Hepatocyte (in vitro differentiated cells): ENCODE results near the gene MYO1D. TPM values are rescaled to one million over a fixed set of nuclear protein-coding genes. Genes with fewer than 3 reads are reported as not detected.

Experiments used
- DNase-seq: peaks from one replicate; pipeline ENCODE4 v3.0.0-alpha.2; 2016; ENCODE audit warnings: low spot score
- H2AFZ ChIP-seq: fragments of 200-600 bp; sonication (generic); 2 replicates; pipeline ENCODE4 v1.6.0; 2016; ENCODE audit warnings: antibody characterized with exemption, mild to moderate bottlenecking
- H3K27ac ChIP-seq: fragments of 200-600 bp; sonication (generic); 2 replicates; pipeline ENCODE4 v1.5.1; 2016; ENCODE audit warnings: mild to moderate bottlenecking
- H3K27me3 ChIP-seq: fragments of 200-600 bp; sonication (generic); 2 replicates; pipeline ENCODE4 v1.6.1; 2016
- H3K36me3 ChIP-seq: fragments of 200-600 bp; sonication (generic); replicated peaks from 2 replicates; pipeline ENCODE4 v1.5.1; 2016; ENCODE audit warnings: low read depth; ENCODE audit not compliant: insufficient read depth
- H3K4me1 ChIP-seq: fragments of 200-600 bp; sonication (generic); 2 replicates; pipeline ENCODE4 v1.5.1; 2016; ENCODE audit warnings: mild to moderate bottlenecking, moderate library complexity; ENCODE audit not compliant: insufficient read depth
- H3K4me2 ChIP-seq: fragments of 200-600 bp; sonication (generic); 2 replicates; pipeline ENCODE4 v1.6.0; 2016
- H3K4me3 ChIP-seq: fragments of 200-600 bp; sonication (generic); 2 replicates; pipeline ENCODE4 v1.5.1; 2016; ENCODE audit warnings: mild to moderate bottlenecking
- H3K79me2 ChIP-seq: fragments of 200-600 bp; sonication (generic); 2 replicates; pipeline ENCODE4 v1.6.0; 2017; ENCODE audit warnings: mild to moderate bottlenecking
- H3K9me2 ChIP-seq: fragments of 200-600 bp; sonication (generic); replicated peaks from 2 replicates; pipeline ENCODE4 v1.6.0; 2017; ENCODE audit warnings: mild to moderate bottlenecking; ENCODE audit not compliant: insufficient read depth
- H3K9me3 ChIP-seq: fragments of 200-600 bp; sonication (generic); 2 replicates; pipeline ENCODE4 v1.5.1; 2016; ENCODE audit warnings: low read depth, mild to moderate bottlenecking
- H4K20me1 ChIP-seq: fragments of 200-600 bp; sonication (generic); 2 replicates; pipeline ENCODE4 v1.6.0; 2016; ENCODE audit warnings: mild to moderate bottlenecking; ENCODE audit not compliant: insufficient read depth, poor library complexity, severe bottlenecking
- EZH2 ChIP-seq: fragments of 200-600 bp; sonication (generic); IDR thresholded peaks from 2 replicates; pipeline ENCODE4 v1.6.1; 2016; ENCODE audit warnings: antibody characterized with exemption, mild to moderate bottlenecking, borderline replicate concordance
- EZH2phosphoT487 ChIP-seq: fragments of 200-600 bp; sonication (generic); IDR thresholded peaks from one replicate; pipeline ENCODE4 v1.6.1; 2018; ENCODE audit warnings: antibody characterized with exemption, mild to moderate bottlenecking, low read depth, moderate library complexity; ENCODE audit not compliant: unreplicated experiment, severe bottlenecking
- WGBS: methylation state at CpG from one replicate; pipeline ENCODE4 v1.1.6; 2016; ENCODE audit warnings: low lambda C conversion rate; ENCODE audit errors: missing lambda C conversion rate; 5-methylcytosine and 5-hydroxymethylcytosine counted together
- polyA plus RNA-seq: library from polyadenylated mRNA; unstranded; fragments of >200 nt; fragmentation: Nextera tagmentation; extraction: Ambion mirVana; gene quantifications from 2 replicates; pipeline ENCODE4 v1.2.1, GENCODE V29; 2016
- total RNA-seq: library from RNA; depleted of rRNA; stranded (reverse); fragments of >200 nt; gene quantifications from 2 replicates; pipeline ENCODE4 v1.2.3, GENCODE V29; 2014
- TF ChIP-seq, protein P1 (sequence below): fragments of 200-600 bp; sonication (generic); IDR thresholded peaks from 2 replicates; pipeline ENCODE4 v1.5.1; 2016; ENCODE audit warnings: antibody characterized with exemption, mild to moderate bottlenecking; ENCODE audit not compliant: poor library complexity

MYO1D gene
- total and polyA plus RNA-seq, 2 experiments from 2014 or later = 36.2 to 89.0 TPM

- Histone ChIP-seq H3K4me2 (no peak overlapping the region), H4K20me1 (no peaks in the 10 kb centered on the region), H3K4me1 (no peaks in the 10 kb centered on the region), H3K27ac (no peak overlapping the region), H3K27me3 (no peaks in the 10 kb centered on the region), H3K9me2 (no peaks in the 10 kb centered on the region), H2AFZ (no peak overlapping the region), H3K9me3 (no peaks in the 10 kb centered on the region), H3K79me2 (no peaks in the 10 kb centered on the region), H3K4me3 (no peak overlapping the region), H3K36me3 (no peaks in the 10 kb centered on the region)
- no peak for DNase-seq
- 86% methylated on average over 5 of the region's 5 CpGs for WGBS
- TF ChIP-seq, protein P1, sequence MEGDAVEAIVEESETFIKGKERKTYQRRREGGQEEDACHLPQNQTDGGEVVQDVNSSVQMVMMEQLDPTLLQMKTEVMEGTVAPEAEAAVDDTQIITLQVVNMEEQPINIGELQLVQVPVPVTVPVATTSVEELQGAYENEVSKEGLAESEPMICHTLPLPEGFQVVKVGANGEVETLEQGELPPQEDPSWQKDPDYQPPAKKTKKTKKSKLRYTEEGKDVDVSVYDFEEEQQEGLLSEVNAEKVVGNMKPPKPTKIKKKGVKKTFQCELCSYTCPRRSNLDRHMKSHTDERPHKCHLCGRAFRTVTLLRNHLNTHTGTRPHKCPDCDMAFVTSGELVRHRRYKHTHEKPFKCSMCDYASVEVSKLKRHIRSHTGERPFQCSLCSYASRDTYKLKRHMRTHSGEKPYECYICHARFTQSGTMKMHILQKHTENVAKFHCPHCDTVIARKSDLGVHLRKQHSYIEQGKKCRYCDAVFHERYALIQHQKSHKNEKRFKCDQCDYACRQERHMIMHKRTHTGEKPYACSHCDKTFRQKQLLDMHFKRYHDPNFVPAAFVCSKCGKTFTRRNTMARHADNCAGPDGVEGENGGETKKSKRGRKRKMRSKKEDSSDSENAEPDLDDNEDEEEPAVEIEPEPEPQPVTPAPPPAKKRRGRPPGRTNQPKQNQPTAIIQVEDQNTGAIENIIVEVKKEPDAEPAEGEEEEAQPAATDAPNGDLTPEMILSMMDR = no peak
- no peak for TF ChIP-seq EZH2
- TF ChIP-seq EZH2phosphoT487 = no peak
Measured at GRCh38 chr17:32636598-32637218, 240.2 kb downstream of the MYO1D start.

GRCh38 chr17:32634167-32634566 is 242.8 kb downstream of the MYO1D start:
- no peak overlapping the region for H3K4me3 ChIP-seq
- H3K27ac ChIP-seq = no peak overlapping the region
- no peak overlapping the region for H2AFZ ChIP-seq
- DNase-seq = no peak
- no peak for TF ChIP-seq EZH2
- TF ChIP-seq EZH2phosphoT487 = no peak
- TF ChIP-seq, protein P1 = no peak
- H3K79me2 ChIP-seq = no peaks in the 10 kb centered on the region
- no peaks in the 10 kb centered on the region for H3K4me1 ChIP-seq
- H3K9me3 ChIP-seq = no peaks in the 10 kb centered on the region
- H3K36me3 ChIP-seq = no peaks in the 10 kb centered on the region
- WGBS = 82% methylated on average over 3 of the region's 3 CpGs
- H3K4me2 ChIP-seq = no peak overlapping the region
- no peaks in the 10 kb centered on the region for H3K9me2 ChIP-seq
- no peaks in the 10 kb centered on the region for H4K20me1 ChIP-seq
- H3K27me3 ChIP-seq = no peaks in the 10 kb centered on the region

- TF ChIP-seq EZH2phosphoT487 (no peak), EZH2 (no peak)
- TF ChIP-seq, protein P1 = no peak
- Histone ChIP-seq H3K9me2 (no peaks in the 10 kb centered on the region), H3K79me2 (no peaks in the 10 kb centered on the region), H3K27ac (no peak overlapping the region), H3K4me2 (no peak overlapping the region), H3K36me3 (no peaks in the 10 kb centered on the region), H3K4me3 (no peak overlapping the region), H4K20me1 (no peaks in the 10 kb centered on the region), H3K9me3 (no peaks in the 10 kb centered on the region), H3K4me1 (no peaks in the 10 kb centered on the region), H3K27me3 (no peaks in the 10 kb centered on the region), H2AFZ (no peak overlapping the region)
- 86% methylated on average over 6 of the region's 6 CpGs for WGBS
- DNase-seq = no peak
Measured at GRCh38 chr17:32631341-32632096, 245.4 kb downstream of the MYO1D start.
